Lower leg skin (tissue), 4 donors: Measurements from ENCODE around the gene AKR1C2. TPM values are rescaled to one million over a fixed set of nuclear protein-coding genes. Genes with fewer than 3 reads are reported as not detected.
"Not testable (repeated sequence)": the region's sequence is repeated elsewhere in the genome, so short reads cannot be mapped to it uniquely, and the experiment has no call there.

ENCODE experiments used
- DNase-seq, 2 donors: peaks; one replicate each; pipeline ENCODE4 v3.0.0-alpha.2; 2019; ENCODE audit warnings: low spot score in 2 of 2
- H3K4me3 ChIP-seq: fragments of 200-600 bp; sonication (generic); 2 replicates; pipeline ENCODE4 v1.5.1; 2017; ENCODE audit warnings: mild to moderate bottlenecking, low read depth; ENCODE audit not compliant: poor library complexity, severe bottlenecking
- POLR2A ChIP-seq, 2 donors: fragments of 450-650 bp; IDR thresholded peaks; one replicate each; pipeline ENCODE4 v1.6.1; 2016 to 2017; ENCODE audit warnings: antibody characterized with exemption in 2 of 2, mild to moderate bottlenecking in 1 of 2, moderate library complexity in 1 of 2
- WGBS, 2 donors: methylation state at CpG; one replicate each; pipeline ENCODE4 v1.1.5; 2018; 5-methylcytosine and 5-hydroxymethylcytosine counted together
- intact Hi-C: fragments of 100-400 bp; cut with DNase I; formaldehyde crosslinking; loops from one replicate; pipeline ENCODE4 v1.15.0; 2023; ENCODE audit warnings: low total_unique reads
- total RNA-seq, 4 donors: library from RNA; depleted of rRNA; stranded (reverse); fragments of >200 nt; gene quantifications; one replicate each; pipeline ENCODE4 v1.1.0, GENCODE V29; 2016
- TF ChIP-seq, protein P1 (sequence below), 3 donors: fragments of 450-650 bp; IDR thresholded peaks; one replicate each; pipeline ENCODE4 v1.5.1; 2016; ENCODE audit warnings: antibody characterized with exemption in 3 of 3, mild to moderate bottlenecking in 3 of 3, moderate library complexity in 2 of 3

The AKR1C2 gene
- total RNA-seq, 4 donors from 2014 or later: 9.3 to 27.5 (median 20.1) TPM

DNA sequence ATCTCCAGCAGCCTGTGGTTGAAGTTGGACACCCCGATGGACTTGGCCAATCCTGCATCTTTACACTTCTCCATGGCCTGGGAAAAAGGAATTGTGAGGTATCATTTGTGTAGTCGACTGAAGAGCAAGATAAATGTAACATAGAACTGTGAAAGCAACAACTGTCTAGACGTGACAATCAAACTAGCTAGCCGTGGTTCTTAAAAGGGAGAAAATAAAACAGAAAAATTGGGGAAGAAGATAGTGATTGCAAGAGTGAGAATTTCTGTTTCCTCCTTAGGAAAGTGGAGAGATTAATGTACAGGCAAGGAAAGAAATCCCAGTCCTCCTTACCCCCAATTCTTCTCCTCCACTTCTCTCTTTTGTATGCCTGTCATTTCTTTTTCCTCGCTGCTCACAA lies 5.0 kb downstream of the AKR1C2 start:
- no peak for DNase-seq
- TF ChIP-seq, protein P1, sequence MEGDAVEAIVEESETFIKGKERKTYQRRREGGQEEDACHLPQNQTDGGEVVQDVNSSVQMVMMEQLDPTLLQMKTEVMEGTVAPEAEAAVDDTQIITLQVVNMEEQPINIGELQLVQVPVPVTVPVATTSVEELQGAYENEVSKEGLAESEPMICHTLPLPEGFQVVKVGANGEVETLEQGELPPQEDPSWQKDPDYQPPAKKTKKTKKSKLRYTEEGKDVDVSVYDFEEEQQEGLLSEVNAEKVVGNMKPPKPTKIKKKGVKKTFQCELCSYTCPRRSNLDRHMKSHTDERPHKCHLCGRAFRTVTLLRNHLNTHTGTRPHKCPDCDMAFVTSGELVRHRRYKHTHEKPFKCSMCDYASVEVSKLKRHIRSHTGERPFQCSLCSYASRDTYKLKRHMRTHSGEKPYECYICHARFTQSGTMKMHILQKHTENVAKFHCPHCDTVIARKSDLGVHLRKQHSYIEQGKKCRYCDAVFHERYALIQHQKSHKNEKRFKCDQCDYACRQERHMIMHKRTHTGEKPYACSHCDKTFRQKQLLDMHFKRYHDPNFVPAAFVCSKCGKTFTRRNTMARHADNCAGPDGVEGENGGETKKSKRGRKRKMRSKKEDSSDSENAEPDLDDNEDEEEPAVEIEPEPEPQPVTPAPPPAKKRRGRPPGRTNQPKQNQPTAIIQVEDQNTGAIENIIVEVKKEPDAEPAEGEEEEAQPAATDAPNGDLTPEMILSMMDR (IDR thresholded peaks at IDR 0.05): no peak
- WGBS, 2 donors: 83 to 90% methylated on average over 5 of the region's 5 CpGs
- H3K4me3 ChIP-seq: no peak overlapping the region
- intact Hi-C loops: no loop called here

DNA sequence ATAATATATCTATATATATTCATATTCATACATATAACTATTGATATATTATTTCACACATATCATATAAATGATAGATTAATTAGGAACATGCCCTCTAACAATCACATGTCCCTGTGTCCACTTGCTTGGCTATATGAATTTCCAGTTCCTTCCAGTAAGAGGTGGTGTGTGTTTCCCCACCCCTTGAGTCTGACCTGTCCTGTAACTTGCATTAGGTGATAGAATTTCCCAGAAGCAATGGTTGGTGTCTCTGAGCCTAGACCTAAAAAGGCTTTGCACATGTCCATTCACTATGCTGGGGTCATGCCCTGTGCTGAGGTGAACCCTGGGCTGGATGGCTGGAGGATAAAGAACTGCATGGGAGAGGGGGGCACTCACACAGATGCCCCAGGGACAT lies 9.4 kb downstream of the AKR1C2 start:
- H3K4me3 ChIP-seq, intact Hi-C loops, DNase-seq: not testable (repeated sequence)

DNA sequence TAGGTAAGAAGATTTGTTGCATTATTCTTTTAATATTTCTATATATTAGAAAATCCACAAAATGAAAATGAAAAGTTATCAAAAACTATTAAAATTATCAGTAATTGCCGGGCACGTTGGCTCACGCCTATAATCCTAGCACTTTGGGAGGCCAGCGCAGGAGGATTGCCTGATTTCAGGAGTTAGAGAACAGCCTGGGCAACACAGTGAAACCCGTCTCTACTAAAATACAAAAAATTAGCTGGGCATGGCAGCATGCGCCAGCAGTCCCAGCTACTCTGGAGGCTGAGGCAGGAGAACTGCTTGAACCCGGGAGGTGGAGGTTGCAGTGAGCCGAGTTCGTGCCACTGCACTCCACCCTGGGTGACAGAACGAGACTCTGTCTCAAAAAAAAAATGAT lies 11.1 kb downstream of the AKR1C2 start:
- intact Hi-C loops, H3K4me3 ChIP-seq, DNase-seq: not testable (repeated sequence)
- WGBS, 2 donors: 90% methylated on average over 10 of the region's 10 CpGs

DNA sequence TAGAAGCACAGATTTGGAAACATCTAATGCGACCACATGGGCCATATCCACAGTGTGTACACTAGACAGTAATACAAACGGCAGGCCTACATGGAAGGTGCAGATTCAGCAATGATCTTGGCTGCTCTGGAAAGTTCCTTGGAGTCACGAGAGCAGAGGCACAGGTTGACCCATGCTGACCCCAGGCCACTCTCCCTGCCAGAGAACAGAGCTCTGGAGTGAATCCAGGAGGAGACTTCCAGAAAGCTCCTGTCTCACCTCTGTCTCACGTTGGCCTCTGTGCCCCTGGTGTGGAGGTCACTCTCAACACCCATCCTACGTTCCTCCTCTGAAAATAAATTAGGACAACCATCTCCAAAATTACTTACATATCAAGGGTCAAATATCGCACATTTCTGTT lies 12.2 kb downstream of the AKR1C2 start:
- DNase-seq, H3K4me3 ChIP-seq, intact Hi-C loops: not testable (repeated sequence)
- 84 to 98% methylated on average over 2 to 3 of the region's 6 CpGs for WGBS, 2 donors

DNA sequence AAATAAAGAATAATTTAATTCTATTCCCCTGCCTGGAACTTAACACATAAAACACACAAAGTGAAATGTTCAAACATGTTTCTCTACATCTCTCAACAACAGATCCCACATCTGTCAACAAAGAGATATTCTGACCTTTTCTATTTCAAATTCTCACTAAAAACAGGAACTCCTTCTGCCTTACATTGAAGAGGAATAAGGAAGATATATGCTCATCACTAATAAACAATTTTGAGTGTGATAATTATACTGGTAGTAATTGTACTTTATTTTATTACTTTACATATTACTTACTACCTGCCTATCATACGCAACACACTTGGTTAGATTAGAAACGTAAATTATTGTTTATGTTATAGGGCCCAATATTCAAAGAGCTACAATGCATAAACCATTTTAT lies 13.4 kb downstream of the AKR1C2 start:
- no peak for TF ChIP-seq POLR2A (IDR thresholded peaks at IDR 0.05)
- TF ChIP-seq, protein P1 (IDR thresholded peaks at IDR 0.05): no peak
- intact Hi-C loops: no loop called here
- H3K4me3 ChIP-seq: no peak overlapping the region
- WGBS, 2 donors: 96% methylated on average over 2 of the region's 2 CpGs
- no peak for DNase-seq

DNA sequence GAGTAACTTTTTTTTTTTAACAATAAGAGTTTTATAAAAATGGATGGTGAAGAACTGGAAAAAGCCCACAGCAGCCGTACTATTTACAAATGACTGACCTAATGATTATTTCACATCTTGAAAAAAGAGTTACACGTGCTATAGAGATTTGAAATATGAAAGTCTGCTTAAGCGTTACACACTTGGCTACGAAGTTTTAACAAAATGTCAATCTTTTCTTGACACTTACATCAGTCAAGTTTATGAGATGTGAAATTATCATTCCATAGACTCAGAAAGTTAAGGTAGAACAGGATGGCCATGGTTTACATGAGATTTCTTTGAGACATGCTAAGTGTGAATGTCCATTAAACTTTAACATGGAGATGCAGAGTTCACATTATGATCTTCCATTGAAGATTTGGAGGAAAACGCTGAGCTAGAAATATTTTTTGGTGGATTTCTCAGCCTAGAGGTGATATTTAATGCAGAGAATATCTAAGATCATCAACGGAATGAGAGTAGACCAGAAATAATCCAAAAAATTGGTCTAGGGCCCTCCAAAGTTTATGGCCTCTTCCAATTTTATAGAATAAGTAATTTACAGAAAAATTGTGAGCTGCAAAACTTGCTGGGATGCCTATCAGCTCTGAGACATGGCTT lies 15.5 kb downstream of the AKR1C2 start:
- 94 to 96% methylated on average over 6 of the region's 6 CpGs for WGBS, 2 donors
- intact Hi-C loops, H3K4me3 ChIP-seq, DNase-seq: not testable (repeated sequence)

DNA sequence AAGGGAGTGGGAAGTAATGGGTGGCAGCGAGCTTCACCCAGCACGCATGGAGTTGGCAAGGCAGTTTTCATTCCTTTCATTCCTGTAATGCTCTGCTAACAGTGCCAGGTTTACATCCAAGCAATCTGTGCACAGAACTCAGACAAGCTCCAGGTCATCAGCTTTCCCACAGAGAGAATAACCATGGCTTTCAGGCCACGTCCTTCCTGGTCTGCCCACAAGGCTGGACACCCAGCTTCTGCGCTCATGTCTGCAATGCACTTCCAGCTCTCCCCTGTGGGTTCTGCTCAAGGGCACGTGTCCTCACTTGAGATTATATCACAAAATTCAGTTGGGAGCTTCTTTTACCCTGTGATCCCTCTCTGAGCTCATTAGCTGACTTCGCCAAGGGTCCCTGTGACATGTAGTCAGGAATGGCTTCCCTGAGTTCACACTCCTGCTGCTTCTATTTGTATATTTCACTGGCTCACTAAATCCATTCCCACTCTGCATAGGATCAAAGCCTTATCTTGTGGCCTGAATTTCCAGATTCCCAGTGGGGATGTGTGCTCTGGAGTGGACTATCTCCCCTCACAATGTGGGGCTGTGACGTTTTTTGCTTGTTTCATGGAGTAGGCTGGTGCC lies 18.6 kb downstream of the AKR1C2 start:
- intact Hi-C loops: no loop called here
- no peak overlapping the region for H3K4me3 ChIP-seq
- TF ChIP-seq, protein P1 (IDR thresholded peaks at IDR 0.05): no peak
- no peak for TF ChIP-seq POLR2A (IDR thresholded peaks at IDR 0.05)
- WGBS, 2 donors: 52 to 55% methylated on average over 7 of the region's 7 CpGs
- DNase-seq: no peak

DNA sequence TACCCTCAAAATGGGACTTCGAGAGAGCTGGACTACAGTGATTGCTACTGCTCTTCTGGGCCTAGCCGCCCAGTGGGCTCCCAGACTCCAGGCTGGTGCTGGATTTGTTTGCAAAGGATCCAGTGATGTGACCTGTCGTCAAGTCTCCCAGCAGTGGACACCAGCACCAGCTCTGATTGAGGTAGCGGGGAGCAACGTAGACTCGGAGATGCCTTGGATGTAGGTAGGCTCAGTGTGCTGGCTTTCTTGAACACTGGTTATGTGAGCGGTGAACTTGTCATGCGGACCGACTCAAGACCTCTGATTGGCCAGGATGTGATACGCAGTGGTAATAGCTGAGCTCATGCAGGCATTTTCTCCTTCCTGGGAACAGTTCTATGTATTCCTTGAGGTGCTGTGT lies 19.4 kb downstream of the AKR1C2 start:
- intact Hi-C loops: no loop called here
- 95 to 99% methylated on average over 10 of the region's 10 CpGs for WGBS, 2 donors
- no peak for TF ChIP-seq POLR2A (IDR thresholded peaks at IDR 0.05)
- TF ChIP-seq, protein P1 (IDR thresholded peaks at IDR 0.05): no peak
- H3K4me3 ChIP-seq: no peak overlapping the region
- DNase-seq: no peak
